ENCODE results near the gene CIC. TPM values are rescaled to one million over a fixed set of nuclear protein-coding genes. Genes with fewer than 3 reads are reported as not detected.

CIC gene
- total and polyA plus RNA-seq, 3 donors from 2014 or later: 95.6 to 181 (median 163) TPM

DNA sequence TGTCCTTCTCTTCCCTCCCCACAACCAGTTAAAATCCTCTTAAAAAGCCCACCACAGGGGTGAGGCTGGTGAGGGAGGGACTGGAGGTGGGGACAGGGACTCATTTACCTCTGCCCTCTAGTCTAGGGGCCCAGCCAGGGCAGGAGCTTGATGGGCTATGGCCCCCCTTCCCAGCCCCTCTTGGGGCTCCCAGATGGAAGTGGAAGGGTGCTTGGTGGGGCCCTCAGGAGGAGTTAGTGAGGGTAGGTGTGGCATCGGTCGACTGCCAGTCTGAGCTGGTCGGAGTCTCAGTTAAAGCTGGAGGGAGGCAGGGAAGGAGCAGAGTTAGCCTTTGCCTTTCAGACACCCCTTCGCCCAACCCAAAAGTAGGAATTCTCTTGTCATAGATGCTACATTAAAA is 38.5 kb upstream of the CIC start:
- DNase-seq: no peak
- Histone ChIP-seq H3K27me3 (no peaks in the 10 kb centered on the region), H3K27ac (no peak overlapping the region), H3K36me3 (ENCODE audit: low read depth, missing control alignments) (no peaks in the 10 kb centered on the region), H3K4me1 (peaks cover 4% of the 10 kb centered on the region), H3K9me3 (no peaks in the 10 kb centered on the region), H3K4me3 (no peak overlapping the region)
- whole genome bisulfite sequencing, 2 donors: 68 to 78% methylated on average over 4 of the region's 4 CpGs
- intact Hi-C loops (cut with DNase I; ENCODE audit: low total_unique reads): no loop called here
- no peak for TF ChIP-seq POLR2A (IDR thresholded peaks at IDR 0.05)
- TF ChIP-seq, protein P1, sequence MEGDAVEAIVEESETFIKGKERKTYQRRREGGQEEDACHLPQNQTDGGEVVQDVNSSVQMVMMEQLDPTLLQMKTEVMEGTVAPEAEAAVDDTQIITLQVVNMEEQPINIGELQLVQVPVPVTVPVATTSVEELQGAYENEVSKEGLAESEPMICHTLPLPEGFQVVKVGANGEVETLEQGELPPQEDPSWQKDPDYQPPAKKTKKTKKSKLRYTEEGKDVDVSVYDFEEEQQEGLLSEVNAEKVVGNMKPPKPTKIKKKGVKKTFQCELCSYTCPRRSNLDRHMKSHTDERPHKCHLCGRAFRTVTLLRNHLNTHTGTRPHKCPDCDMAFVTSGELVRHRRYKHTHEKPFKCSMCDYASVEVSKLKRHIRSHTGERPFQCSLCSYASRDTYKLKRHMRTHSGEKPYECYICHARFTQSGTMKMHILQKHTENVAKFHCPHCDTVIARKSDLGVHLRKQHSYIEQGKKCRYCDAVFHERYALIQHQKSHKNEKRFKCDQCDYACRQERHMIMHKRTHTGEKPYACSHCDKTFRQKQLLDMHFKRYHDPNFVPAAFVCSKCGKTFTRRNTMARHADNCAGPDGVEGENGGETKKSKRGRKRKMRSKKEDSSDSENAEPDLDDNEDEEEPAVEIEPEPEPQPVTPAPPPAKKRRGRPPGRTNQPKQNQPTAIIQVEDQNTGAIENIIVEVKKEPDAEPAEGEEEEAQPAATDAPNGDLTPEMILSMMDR (IDR thresholded peaks at IDR 0.05): no peak

DNA sequence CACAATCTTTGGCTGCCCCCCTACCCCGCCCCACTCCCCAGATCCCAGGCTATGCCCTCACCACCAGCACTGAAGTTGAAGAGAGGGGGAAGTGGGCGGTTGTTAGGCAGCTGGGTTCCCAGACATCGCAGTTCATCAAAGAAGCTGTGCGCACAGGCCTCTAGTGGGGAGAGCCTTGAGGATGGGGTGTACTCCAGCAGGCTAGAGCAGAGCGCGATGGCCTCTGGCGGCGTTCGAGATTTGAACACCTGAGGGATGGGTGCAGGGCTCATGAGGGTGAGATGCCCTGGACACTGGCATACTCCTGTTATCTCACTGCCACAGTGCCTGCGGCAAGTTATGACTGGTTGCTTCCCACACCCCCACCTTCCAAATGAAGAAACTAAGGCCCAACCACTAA is 36.6 kb upstream of the CIC start:
- H3K27ac ChIP-seq: no peak overlapping the region
- intact Hi-C loops (cut with DNase I; ENCODE audit: low total_unique reads): no loop called here
- TF ChIP-seq, protein P1 (IDR thresholded peaks at IDR 0.05): no peak
- no peak for TF ChIP-seq POLR2A (IDR thresholded peaks at IDR 0.05)
- 93 to 97% methylated on average over 9 to 10 of the region's 10 CpGs for WGBS, 2 donors
- H3K36me3 ChIP-seq (ENCODE audit: low read depth, missing control alignments): no peaks in the 10 kb centered on the region
- DNase-seq: no peak
- H3K4me1 ChIP-seq: peaks cover 4% of the 10 kb centered on the region
- no peaks in the 10 kb centered on the region for H3K27me3 ChIP-seq
- no peaks in the 10 kb centered on the region for H3K9me3 ChIP-seq
- H3K4me3 ChIP-seq: no peak overlapping the region

DNA sequence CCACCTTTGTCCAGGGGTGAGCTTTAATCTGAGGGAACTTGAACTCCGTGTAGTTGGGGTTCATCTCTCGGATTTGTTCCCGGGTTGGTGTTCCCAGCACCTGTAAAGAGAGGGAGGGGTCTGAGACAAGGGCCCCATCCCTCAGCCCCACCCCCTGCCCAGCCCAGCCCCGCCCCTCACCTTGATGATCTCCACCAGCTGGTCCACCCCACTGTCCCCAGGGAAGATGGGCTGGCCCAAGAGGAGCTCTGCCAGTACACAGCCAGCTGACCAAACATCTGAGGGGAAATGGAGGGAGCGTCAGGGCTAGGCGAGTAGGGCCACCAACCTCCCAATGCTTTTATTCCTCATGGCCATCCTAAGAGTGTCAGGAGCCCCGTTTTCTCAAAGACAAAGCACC is 35.9 kb upstream of the CIC start:
- Histone ChIP-seq H3K27ac (no peak overlapping the region), H3K27me3 (no peaks in the 10 kb centered on the region), H3K36me3 (ENCODE audit: low read depth, missing control alignments) (no peaks in the 10 kb centered on the region), H3K4me3 (no peak overlapping the region), H3K4me1 (peaks cover 4% of the 10 kb centered on the region), H3K9me3 (no peaks in the 10 kb centered on the region)
- DNase-seq: no peak
- intact Hi-C loops (cut with DNase I; ENCODE audit: low total_unique reads): no loop called here
- WGBS, 2 donors: 60 to 61% methylated on average over 6 of the region's 7 CpGs
- TF ChIP-seq POLR2A (IDR thresholded peaks at IDR 0.05): no peak
- TF ChIP-seq, protein P1 (IDR thresholded peaks at IDR 0.05): no peak

DNA sequence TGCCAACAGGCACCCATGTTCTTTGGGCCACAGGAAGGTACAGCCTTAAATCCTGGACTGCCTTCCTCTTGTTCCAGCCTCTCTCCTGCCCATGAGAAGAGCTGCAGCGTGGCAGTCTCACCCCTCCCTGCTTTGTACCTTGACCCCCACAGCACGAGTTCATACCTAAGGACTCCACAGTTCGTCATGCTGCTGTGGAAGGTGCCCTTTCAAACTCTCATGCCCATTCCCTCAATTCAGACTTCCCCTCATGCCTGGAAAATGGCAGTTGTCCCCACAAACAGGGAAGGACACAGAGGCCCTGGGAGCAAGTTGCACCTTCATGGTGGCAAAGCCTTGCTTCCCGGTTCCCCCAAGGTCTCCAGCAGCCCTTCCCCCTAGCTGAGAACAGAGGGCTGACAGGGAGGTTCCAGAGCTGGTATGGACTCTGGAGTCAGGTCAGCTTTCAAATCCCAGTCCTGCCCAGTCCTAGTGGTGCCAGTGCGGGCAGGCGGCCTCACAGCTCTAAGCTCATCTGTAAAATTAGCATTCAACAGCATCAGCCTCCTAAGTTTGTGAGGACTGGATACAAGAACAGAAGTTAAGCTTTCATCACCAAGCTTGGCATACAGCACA is 35.3 kb upstream of the CIC start:
- no peaks in the 10 kb centered on the region for H3K36me3 ChIP-seq (ENCODE audit: low read depth, missing control alignments)
- intact Hi-C loops (cut with DNase I; ENCODE audit: low total_unique reads): no loop called here
- WGBS, 2 donors: 80 to 82% methylated on average over 6 of the region's 6 CpGs

More for the DNA sequence above, 35.3 kb upstream of the CIC start:
- Histone ChIP-seq H3K27me3 (no peaks in the 10 kb centered on the region), H3K4me3 (no peak overlapping the region), H3K9me3 (no peaks in the 10 kb centered on the region), H3K27ac (no peak overlapping the region), H3K4me1 (peaks cover 4% of the 10 kb centered on the region)
- no peak for TF ChIP-seq POLR2A (IDR thresholded peaks at IDR 0.05)
- TF ChIP-seq, protein P1 (IDR thresholded peaks at IDR 0.05): no peak
- no peak for DNase-seq
